ENCODE results near the gene EIF2D.
A peak's percentile ranks its signal among the peaks of the same experiment; 100 is the strongest.
"Not testable (repeated sequence)": the region's sequence is repeated elsewhere in the genome, so short reads cannot be mapped to it uniquely, and the experiment has no call there.

The EIF2D gene, protein sequence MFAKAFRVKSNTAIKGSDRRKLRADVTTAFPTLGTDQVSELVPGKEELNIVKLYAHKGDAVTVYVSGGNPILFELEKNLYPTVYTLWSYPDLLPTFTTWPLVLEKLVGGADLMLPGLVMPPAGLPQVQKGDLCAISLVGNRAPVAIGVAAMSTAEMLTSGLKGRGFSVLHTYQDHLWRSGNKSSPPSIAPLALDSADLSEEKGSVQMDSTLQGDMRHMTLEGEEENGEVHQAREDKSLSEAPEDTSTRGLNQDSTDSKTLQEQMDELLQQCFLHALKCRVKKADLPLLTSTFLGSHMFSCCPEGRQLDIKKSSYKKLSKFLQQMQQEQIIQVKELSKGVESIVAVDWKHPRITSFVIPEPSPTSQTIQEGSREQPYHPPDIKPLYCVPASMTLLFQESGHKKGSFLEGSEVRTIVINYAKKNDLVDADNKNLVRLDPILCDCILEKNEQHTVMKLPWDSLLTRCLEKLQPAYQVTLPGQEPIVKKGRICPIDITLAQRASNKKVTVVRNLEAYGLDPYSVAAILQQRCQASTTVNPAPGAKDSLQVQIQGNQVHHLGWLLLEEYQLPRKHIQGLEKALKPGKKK

DNA sequence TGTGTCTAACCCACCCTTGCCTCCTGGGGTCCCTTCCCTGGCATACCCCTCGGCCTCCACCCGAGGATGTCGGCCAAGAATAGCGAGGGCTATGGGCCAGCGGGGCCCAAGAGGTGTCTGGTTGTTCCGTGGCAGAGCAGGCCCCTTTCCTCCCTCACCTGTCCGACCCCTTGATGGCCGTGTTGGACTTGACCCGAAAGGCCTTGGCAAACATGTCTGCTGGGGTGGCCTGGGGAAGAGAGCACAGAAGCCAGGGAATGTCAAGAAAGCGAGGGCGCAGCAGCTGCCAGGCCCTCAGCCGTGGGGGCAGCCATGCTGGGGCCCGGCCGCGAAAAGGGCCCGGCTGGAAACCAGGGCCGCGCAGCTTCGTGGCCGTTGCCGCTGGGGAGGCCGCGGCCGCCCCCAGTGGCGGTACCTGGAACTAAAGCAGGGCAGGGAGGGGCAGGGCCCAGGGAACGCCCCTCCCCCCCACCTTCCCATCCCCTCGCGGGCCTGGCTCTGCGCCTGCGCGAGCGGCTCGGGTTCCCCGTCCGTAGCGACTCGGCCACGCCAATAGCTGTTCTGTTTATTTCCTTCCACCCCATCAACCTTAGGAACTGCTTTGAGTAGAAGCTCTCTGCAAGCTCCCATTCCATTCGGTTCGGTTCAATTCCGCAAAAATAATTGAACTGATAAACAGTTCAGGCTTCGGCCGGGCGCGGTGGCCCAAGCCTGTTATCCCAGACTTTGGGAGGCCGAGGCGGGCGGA, at the start of gene EIF2D:
Gene EIF2D (minus strand): TSS at position 337 of the 748 bp plus-strand sequence. CDS start 123 bp downstream, at position 214.
- peak; percentile 96 for DNase-seq (ENCODE audit: low spot score)

DNA sequence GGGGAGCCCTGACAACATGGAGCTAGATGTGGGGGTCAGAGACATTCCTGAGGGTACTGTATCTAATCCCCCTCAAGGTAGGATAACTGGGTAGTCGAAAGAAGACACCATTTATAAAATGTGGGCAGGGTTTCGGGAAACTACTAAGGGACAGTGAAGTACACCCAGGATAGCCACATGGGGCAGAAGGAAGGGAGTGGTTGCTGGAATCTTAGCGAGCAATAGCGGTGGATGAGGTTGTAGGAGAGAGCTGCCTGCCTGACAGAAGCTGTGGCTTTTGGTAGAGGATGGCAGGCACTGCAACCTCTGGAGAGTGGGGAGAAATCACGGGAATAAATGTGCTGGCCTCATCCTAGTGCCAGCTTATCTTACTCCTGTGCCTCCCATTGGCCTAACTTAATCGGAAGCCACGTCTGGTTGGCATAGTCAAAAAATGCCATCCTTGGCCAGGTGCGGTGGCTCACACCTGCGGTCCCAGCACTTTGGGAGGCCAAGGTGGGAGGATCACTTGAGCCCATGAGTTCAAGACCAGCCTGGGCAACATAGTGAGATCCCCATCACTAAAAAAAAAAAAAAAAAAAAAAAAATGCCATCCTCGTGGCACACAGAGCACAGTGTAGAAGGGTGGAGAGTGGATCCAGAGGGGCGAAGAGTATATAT, 49.0 kb upstream of the EIF2D start:
- DNase-seq (ENCODE audit: low spot score): no peak

DNA sequence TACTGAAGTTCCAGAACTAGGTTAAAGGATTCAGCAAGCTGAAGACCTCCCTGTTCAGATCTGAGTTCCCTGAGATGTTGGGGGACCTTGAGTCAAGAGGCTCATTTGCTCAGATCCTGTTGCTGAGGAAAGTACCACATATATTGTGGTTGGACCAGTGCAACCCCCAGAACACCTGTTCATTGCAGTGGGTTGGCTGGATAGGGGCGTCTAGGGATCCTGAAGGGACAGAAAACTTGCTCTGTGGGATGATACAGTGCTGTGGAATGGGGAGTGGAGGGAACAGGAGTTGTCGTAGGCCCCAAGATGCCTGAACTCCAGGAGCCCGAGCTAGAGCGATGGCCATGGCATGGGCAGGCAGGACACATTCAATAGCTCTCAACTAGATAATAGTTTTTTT, 47.9 kb upstream of the EIF2D start:
- DNase-seq (ENCODE audit: low spot score): no peak

DNA sequence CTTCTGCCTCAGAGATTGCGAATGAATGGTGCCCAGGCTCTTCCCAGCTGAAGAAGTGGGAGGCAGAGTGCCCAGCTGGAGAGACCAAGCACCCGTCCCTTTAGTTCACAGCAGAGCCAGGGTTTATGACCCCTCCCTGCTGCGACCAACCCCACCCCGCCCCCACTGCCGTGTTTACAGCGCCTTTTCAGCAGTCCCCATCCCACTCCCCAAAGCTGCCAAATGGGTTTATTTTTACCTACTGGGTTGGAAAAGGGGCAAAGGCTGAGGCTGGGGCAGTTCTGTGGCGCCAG, 46.7 kb upstream of the EIF2D start:
- DNase-seq (ENCODE audit: low spot score): no peak

DNA sequence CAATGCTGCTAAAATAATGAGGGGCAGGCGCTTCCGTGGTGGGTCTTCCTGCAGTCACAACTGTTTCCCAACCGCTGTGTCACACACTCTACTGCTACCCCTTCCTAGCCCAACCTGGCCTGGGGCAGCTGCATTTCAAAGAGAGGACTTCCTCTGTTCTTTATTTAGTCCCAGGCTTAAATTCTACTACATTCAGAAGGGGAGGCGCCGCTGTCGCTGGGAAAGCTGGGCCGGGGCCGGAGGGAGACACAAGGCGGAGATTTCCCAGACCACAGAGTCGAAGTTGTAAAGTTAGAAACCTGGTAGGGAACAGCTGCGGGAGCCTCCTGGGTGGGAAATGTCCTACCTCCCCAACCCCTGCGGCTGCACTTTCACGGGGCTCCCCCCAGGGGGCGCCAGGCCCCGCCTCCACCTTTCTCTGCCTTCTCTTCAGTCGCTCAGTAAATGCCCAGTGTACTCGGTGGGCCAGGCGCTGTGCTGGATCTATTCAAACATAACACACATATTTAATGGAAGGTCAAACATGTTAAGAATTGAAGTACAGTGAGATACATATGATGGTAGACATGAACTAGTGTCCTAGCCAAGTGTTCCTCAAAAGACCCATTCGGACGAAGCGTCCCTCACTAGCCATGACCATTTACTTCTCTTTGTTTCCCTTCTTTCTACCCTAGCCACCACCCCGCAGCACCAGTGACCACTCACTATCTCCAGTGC, 46.2 kb upstream of the EIF2D start:
- no peak for DNase-seq (ENCODE audit: low spot score)

DNA sequence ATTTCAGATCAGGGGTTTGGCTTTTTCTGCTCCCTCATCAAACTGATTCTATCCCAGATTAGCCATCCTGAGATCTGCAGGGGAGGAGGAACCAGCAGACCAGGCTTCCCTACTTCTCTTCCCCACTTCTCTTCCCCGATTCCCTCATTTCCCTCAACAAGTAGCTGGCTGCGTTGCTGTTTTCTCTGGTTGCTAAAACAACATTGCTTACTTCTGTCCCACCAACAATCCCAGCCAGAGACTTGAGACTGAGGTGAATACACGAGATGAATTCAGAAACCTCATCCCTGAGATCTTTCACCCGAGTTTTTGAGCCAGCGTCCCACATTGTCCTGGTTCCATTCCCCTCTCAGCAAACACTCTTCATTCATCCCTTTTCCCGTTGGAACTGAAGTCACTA, 45.5 kb upstream of the EIF2D start:
- DNase-seq (ENCODE audit: low spot score): no peak

DNA sequence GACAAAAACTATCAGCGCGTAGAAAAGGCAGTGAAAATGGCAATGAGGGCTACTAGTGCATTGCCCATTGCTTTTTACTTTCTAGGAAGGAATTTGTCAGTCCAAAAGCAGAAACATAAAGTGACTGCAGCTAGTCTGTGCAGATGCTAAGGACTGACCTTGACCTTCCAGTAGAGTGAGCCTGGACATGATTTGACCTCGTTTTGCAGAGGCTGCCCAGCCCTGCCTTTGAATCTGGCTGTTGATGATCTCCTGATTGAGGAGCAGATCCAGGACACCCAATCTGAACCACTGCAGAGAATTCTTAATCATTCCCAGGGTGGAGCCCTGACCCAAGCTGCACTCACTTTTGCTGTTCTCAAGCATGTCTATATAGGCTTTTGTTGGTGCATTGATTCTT, 44.7 kb upstream of the EIF2D start:
- DNase-seq (ENCODE audit: low spot score): no peak

DNA sequence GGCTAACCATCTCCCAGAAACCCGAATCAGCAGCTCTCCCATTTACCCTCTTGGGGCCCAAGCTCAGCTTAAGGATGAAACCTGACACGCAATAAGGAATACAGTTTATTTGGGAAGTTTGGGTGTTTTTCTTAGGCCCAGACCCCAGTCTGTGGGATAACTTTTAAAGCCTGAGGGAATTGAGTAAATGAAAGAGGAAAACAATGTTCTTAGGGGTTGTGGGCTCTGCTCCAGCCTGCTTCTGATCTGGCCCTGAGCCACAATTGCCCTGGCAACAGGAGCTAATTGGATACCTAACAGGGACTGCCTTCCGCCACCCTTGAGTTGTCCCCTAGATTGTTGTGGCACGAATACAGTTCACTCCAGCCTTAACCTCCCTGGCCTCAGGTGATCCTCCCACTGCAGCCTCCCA, 43.2 kb upstream of the EIF2D start:
- no peak for DNase-seq (ENCODE audit: low spot score)

DNA sequence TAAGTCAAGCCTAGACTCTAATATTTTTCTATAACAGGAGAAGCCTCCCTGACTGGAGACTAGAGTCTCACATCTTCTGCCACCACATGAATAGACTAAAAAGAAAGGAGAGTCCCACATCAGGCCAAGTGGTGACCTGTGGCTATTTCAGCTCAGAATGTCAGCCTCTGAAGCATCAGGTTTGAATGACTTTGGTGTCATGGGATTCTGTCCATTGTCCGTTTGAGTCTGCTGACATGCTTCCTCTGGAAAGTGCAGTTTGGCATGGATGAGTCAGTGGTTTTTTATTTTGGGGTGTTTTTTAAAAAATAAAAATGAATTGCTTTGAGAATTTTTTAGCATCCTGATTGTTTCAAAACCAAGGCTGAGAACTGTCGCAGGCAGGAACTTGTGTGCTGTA, 42.6 kb upstream of the EIF2D start:
- DNase-seq (ENCODE audit: low spot score): no peak

DNA sequence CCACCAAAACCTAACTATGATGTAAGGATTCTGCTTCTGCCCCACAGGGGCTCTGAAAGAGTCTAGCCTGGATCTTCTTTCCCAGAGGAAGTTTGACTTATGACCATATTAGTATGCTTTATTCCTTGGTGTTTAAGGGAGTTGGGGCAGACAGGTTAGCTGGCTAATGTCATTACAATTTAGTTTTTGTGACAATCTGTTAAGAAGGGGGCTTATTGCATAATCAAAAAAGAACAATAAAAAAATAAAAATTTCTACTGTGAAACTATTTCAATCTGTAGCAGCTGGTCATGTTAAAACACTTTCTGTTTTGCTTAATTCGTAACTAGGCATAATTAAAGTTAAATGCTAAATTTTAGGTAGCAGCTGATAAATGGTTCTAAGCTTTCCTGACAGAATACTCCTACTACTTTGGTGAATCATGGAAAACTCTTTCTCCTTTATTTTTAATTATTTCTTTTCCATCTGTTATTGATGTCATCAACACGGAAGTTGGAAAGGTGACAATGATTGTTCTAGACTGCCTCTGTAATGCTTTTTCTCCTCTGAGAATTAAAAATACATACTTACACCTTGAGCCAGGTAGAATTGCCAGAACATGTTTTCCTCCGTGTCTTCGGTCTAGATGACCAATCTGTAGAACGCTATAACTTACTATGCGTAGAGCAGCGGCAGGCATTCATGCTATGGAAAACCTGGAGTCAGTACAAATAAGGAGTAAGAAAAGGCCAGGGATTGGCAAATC, 41.6 kb upstream of the EIF2D start:
- peak; percentile 19 for DNase-seq (ENCODE audit: low spot score)

DNA sequence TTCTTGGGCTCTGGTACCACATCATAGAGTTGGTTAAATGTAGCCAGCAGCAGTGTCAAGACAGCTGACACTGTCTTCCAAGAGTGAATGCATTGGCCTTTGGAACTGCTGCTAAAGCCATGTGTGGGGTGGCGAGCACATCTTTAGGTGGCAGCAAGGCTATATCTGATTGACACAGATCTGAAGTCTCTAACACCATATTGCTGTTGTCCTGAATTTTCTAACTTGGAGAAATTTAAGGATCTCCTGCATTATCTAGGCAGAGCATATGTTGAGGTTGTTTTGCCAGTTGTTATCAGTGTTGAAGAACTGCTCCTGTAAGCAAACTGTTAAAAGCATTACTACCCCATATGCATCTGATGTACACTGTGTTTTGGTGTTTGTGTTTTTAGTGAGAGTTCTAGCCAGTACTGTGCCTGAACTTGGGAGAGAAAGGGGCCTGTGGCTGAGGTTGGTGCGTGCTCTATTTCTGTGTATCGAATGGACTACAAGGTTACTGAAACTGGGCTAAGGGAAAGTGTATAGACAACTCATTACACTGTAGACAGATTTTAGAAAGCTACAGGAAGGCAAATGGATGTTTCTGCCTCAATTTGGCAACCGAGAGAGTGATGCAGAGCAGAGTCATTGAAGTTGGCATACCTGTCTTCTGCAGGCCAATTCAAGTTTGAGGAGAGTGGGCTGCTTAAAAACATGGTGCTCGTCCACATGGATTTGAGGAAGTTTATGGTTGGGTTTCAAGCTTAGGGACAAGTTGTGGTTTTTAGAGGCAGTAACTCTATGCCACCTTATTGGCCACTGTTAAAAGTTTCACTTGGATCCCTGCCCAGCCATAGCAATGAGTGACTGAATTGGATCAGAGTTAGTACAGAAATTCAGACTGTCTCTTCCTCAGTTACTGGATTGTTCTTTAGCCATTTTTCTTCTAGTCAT, 40.0 kb upstream of the EIF2D start:
- peak; percentile 17 for DNase-seq (ENCODE audit: low spot score)

DNA sequence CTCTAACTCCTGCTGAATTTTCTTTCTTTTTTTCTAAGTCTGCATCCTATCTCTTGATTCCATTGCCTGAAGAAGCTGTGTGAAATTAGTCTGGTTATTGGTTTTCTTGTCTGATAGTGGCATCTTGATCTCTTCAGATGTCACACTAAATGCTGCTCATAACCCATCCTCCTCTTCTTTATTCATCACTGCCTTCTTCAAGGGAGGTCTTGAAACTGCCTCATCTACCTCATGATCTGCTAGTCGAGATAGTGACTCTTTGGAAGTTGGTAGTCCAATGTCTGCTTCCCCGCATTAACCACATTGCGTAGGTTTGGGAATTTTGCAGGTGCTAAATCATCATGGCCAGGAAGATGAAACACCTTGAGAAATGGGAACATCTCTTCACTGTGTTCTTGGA, 38.7 kb upstream of the EIF2D start:
- no peak for DNase-seq (ENCODE audit: low spot score)

DNA sequence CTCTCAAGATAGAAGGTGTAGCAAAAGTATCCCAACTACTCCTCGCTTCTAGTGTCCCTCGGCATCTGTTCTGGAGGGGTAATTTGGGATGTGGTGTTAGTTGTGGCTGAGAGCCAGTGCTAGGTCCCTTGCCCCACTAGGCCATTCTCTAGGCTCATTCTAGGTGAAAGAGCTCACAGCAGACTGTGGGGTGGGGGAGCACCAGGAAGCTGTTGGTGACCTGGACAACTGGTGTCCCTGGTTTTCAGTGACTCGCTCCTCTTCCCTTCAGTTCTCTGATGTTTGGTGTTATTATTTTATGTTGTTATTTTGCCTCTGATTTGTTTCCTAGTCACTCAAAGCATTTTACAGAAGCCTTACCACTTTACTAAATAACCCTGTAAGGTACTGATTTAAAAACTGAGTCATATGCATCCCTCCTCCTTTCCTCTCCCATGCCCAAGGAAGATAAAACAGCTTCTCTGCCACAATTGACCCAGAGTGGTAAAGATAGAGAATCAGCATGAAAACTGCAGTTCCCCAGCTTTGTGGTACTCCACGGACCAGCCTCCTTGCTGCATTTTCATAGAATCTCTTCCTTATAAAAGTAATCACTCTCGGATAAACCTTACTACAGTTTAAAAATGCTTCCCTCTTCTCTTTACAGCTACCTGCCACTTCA, 37.1 kb upstream of the EIF2D start:
- DNase-seq (ENCODE audit: low spot score): no peak

DNA sequence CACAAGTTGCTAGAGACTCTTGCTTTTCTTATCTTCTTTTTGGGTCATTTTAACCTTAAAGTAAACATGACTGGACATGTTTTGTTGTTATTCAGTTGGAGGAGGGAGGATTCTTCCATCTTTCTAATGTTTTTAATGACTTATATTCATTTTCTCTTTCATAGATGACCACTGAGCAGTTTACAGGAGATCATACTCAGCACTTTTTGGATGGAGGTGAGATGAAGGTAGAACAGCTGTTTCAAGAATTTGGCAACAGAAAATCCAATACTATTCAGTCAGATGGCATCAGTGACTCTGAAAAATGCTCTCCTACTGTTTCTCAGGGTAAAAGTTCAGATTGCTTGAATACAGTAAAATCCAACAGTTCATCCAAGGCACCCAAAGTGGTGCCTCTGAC, 35.0 kb upstream of the EIF2D start:
- no peak for DNase-seq (ENCODE audit: low spot score)

DNA sequence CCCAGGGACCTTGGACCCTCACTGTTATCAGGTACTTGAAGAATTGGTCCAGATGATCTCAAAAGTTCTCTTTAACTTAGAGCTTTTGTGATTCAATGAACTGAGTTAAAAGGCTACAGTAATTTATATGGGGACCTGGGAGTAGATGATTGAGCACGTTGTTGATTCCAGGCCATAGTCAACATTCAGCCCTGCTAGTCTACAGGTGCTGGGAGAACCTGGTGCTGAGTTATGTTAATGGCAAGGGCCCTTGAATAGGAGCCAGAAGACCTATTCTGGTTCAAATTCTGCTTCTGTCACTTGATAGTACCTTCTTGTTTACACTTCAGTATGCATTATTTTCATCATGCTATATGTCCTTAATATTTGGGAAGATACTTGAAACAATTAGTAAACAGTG, 34.2 kb upstream of the EIF2D start:
- DNase-seq (ENCODE audit: low spot score): no peak

DNA sequence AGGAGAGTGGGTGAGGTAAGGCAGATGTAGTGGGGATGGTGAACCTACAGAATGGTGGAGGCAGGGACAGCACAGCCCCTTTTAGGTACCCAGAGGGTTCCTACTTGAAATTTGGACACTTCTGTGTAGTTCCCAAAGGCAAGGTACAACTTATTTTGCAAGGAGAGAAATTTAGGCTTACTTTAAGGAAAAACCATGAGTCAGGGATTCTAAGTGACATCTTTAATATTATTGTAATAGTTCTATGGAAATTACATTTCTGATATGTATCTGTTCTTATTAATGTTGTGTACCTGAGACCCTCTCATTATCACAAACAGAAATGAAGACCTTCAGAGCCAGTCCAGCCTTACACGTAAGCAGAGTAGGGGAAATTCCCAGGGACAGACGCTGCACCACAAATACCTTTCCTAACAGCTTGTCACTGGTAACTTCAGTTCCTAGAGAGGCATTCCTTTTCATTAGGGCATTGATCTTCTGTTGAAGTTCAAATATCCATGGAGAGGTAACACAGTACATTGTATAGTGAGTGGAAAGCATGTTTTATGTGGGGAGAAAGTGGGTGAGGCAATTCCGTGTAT, 30.9 kb upstream of the EIF2D start:
- no peak for DNase-seq (ENCODE audit: low spot score)

DNA sequence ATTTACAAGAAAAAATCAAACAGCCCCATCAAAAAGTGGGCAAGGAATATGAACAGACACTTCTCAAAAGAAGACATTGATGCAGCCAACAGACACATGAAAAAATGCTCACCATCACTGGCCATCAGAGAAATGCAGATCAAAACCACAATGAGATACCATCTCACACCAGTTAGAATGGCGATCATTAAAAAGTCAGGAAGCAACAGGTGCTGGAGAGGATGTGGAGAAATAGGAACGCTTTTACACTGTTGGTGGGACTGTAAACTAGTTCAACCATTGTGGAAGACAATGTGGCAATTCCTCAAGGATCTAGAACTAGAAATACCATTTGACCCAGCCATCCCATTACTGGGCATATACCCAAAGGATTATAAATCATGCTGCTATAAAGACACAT, 29.8 kb upstream of the EIF2D start:
- not testable (repeated sequence) for DNase-seq (ENCODE audit: low spot score)

DNA sequence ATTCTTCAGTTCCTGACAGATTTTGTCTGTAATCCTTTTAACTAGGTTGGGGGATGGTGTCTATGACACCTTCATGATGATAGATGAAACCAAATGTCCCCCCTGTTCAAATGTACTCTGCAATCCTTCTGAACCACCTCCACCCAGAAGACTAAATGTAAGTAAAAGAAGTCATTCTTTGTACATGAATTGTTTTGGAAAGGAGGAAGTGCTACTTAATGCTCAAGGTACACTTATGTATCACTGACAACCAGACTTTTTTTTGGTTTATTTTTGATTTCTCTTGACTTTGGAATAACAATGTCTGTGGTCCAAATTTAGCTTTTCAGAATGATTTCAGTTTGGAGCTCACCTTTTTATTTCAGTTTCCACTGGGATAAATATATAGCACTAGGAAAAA, 25.3 kb upstream of the EIF2D start:
- DNase-seq (ENCODE audit: low spot score): no peak

DNA sequence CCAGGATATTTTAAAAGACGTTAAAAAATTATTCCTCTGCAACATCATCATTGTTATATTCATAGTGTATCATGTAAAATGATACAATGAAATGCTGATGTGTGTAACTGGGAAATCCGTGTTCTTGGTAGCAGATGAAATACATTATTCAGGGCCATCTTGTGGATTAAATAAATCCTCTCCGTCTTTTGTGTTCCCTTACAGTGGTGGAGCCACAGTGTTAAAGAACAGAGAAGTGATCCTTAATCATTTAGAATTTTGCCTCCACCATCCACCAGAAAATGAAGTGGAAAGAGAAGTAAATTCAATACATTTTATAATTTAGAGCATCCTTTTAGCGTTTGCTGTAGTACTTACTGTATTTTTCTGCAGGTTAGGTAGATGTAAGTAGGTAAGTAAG, 24.4 kb upstream of the EIF2D start:
- DNase-seq (ENCODE audit: low spot score): no peak
